AG09309 (cell line): ENCODE measurements around the gene SCD5.

Experiments used
- DNase-seq: peaks from one replicate; pipeline ENCODE4 v3.0.0-alpha.2; 2010; ENCODE audit warnings: low read depth
- H3K4me3 ChIP-seq: 2 replicates; pipeline ENCODE4 v1.5.1; 2011; ENCODE audit warnings: mild to moderate bottlenecking, low read depth, low read length, moderate library complexity; ENCODE audit not compliant: control insufficient read depth
- CTCF ChIP-seq: IDR thresholded peaks from 2 replicates; pipeline ENCODE4 v1.5.1; 2011; ENCODE audit warnings: mild to moderate bottlenecking, low read depth, low read length, inconsistent platforms; ENCODE audit not compliant: insufficient read depth, control insufficient read depth; ENCODE audit errors: missing control alignments

The SCD5 gene

GRCh38 chr4:82593411-82593810, 205.2 kb downstream of the SCD5 start:
- TF ChIP-seq CTCF = no peak
- H3K4me3 ChIP-seq = no peak overlapping the region
- no peak for DNase-seq

- H3K4me3 ChIP-seq = no peak overlapping the region
- no peak for DNase-seq
- TF ChIP-seq CTCF = no peak
These were observed 206.0 kb downstream of the SCD5 start for GRCh38 chr4:82592639-82593038.

- TF ChIP-seq CTCF = no peak
- no peak overlapping the region for H3K4me3 ChIP-seq
- no peak for DNase-seq
These were observed 207.0 kb downstream of the SCD5 start for GRCh38 chr4:82591592-82591991.

- no peak overlapping the region for H3K4me3 ChIP-seq
- TF ChIP-seq CTCF = no peak
- DNase-seq = no peak
These were observed 208.8 kb downstream of the SCD5 start for GRCh38 chr4:82589756-82590155.

GRCh38 chr4:82588771-82589270, 209.8 kb downstream of the SCD5 start:
- no peak for TF ChIP-seq CTCF
- no peak for DNase-seq
- no peak overlapping the region for H3K4me3 ChIP-seq

- TF ChIP-seq CTCF = no peak
- DNase-seq = no peak
- no peak overlapping the region for H3K4me3 ChIP-seq
These were observed 210.6 kb downstream of the SCD5 start for GRCh38 chr4:82587826-82588540.
